Measurements from ENCODE around the gene UMOD. TPM values are rescaled to one million over a fixed set of nuclear protein-coding genes. Genes with fewer than 3 reads are reported as not detected.

UMOD gene
- total and polyA plus RNA-seq, 2 donors (not counting 3 experiments of a cell fraction or from before 2014, with no cell fraction given): not detected

DNA sequence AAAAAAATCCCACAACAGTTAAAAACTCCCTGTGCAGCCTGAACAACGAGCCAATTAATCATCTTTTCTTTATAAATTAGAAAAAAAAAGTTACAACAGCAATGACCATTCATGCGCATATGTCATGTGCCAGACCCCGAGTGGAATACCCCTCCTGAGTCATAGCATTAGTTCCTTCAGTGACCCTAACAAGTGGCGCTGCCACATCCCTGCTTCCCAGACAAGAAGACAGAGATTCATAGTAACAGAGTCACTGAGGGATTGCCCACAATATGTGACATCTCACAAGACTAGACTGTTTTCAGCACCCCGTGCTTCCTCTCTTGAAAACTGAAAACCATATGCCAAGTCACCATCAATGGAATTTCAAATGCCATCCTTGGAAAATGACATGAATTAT lies 7.9 kb downstream of the UMOD start:
- FAIRE-seq: no peak
- H3K36me3 ChIP-seq (ENCODE audit: control insufficient read depth in 2 of 2, extremely low read depth in 1 of 2, insufficient read depth in 2 of 2, low read length in 2 of 2): no peaks in the 10 kb centered on the region
- ChIA-PET POLR2A (no interaction called here), CTCF (no interaction called here)
- no peaks in the 10 kb centered on the region for H3K9me1 ChIP-seq (replicated peaks; ENCODE audit: control insufficient read depth, extremely low read depth, insufficient read depth, low read length)
- no peaks in the 10 kb centered on the region for H3K4me1 ChIP-seq (ENCODE audit: control insufficient read depth, extremely low read depth, insufficient read depth, low read length)
- no peak overlapping the region for H3K4me3 ChIP-seq (replicated peaks in 1 of 3; ENCODE audit: insufficient read depth in 1 of 3, low read depth in 1 of 3, low read length in 3 of 3)
- no peak for DNase-seq (ENCODE audit: low read depth, low spot score)
- H3K9me3 ChIP-seq (replicated peaks; ENCODE audit: control insufficient read depth, insufficient read depth, low read length): no peaks in the 10 kb centered on the region
- BruUV-seq (replicated peaks): no TSS peak
- H2AFZ ChIP-seq (ENCODE audit: low read depth, low read length): no peak overlapping the region
- no peaks in the 10 kb centered on the region for H3K27me3 ChIP-seq (ENCODE audit: control insufficient read depth in 2 of 2, insufficient read depth in 2 of 2, low read length in 2 of 2)
- H3K9ac ChIP-seq (replicated peaks; ENCODE audit: extremely low read depth, insufficient read depth, low read length): no peak overlapping the region
- intact Hi-C loops (cut with micrococcal nuclease) (no loop called here), dilution Hi-C loops (cut with MboI; ENCODE audit: extremely low pct_ligation_motif_present, low sequenced_read_pairs) (no loop called here)
- no peaks in the 10 kb centered on the region for H3K79me2 ChIP-seq (ENCODE audit: control insufficient read depth, insufficient read depth, low read length)
- TF ChIP-seq JUN (IDR thresholded peaks at IDR 0.05; ENCODE audit: borderline replicate concordance, insufficient read depth, insufficient read length, low read depth): no peak
- no peaks in the 10 kb centered on the region for H4K20me1 ChIP-seq (replicated peaks; ENCODE audit: control insufficient read depth, extremely low read depth, insufficient read depth, low read length)
- no peak overlapping the region for H3K27ac ChIP-seq (ENCODE audit: insufficient read depth, low read depth, low read length)
- no peak overlapping the region for H3K4me2 ChIP-seq (ENCODE audit: insufficient read depth, low read length)

- intact Hi-C loops (cut with micrococcal nuclease) (no loop called here), dilution Hi-C loops (cut with MboI; ENCODE audit: extremely low pct_ligation_motif_present, low sequenced_read_pairs) (no loop called here)
- no TSS peak for BruUV-seq (replicated peaks)
- no peaks in the 10 kb centered on the region for H3K9me1 ChIP-seq (replicated peaks; ENCODE audit: control insufficient read depth, extremely low read depth, insufficient read depth, low read length)
- DNase-seq (ENCODE audit: low read depth, low spot score) (no peak), FAIRE-seq (no peak)
- H3K9ac ChIP-seq (replicated peaks; ENCODE audit: extremely low read depth, insufficient read depth, low read length): no peak overlapping the region
- H3K4me1 ChIP-seq (ENCODE audit: control insufficient read depth, extremely low read depth, insufficient read depth, low read length): no peaks in the 10 kb centered on the region
- no peak overlapping the region for H2AFZ ChIP-seq (ENCODE audit: low read depth, low read length)
- H3K4me2 ChIP-seq (ENCODE audit: insufficient read depth, low read length): no peak overlapping the region
- H3K9me3 ChIP-seq (replicated peaks; ENCODE audit: control insufficient read depth, insufficient read depth, low read length): no peaks in the 10 kb centered on the region
- H3K27ac ChIP-seq (ENCODE audit: insufficient read depth, low read depth, low read length): no peak overlapping the region
- no peaks in the 10 kb centered on the region for H3K36me3 ChIP-seq (ENCODE audit: control insufficient read depth in 2 of 2, extremely low read depth in 1 of 2, insufficient read depth in 2 of 2, low read length in 2 of 2)
- CTCF ChIA-PET: interaction anchor here (0.6 kb wide), 1 partner anchor 246 kb away, joined by 5 read pairs; no protein-coding TSS in a partner anchor
- TF ChIP-seq GATA2 (IDR thresholded peaks at IDR 0.05; ENCODE audit: insufficient read depth, insufficient read length, low read depth, low read length): no peak
- no peak for TF ChIP-seq POLR2AphosphoS5 (IDR thresholded peaks at IDR 0.05; ENCODE audit: insufficient read depth, low read depth, low read length)
- no peak for TF ChIP-seq POLR2A (IDR thresholded peaks at IDR 0.05; ENCODE audit: low read depth, low read length)
- no peak for TF ChIP-seq FOS (IDR thresholded peaks at IDR 0.05; ENCODE audit: borderline replicate concordance, insufficient read depth, low read length)
- TF ChIP-seq MYC (IDR thresholded peaks at IDR 0.05; ENCODE audit: low read depth, low read length): no peak
- TF ChIP-seq EZH2 (IDR thresholded peaks at IDR 0.05; ENCODE audit: borderline replicate concordance, low read depth, low read length, severe bottlenecking): no peak
- TF ChIP-seq, protein P1, sequence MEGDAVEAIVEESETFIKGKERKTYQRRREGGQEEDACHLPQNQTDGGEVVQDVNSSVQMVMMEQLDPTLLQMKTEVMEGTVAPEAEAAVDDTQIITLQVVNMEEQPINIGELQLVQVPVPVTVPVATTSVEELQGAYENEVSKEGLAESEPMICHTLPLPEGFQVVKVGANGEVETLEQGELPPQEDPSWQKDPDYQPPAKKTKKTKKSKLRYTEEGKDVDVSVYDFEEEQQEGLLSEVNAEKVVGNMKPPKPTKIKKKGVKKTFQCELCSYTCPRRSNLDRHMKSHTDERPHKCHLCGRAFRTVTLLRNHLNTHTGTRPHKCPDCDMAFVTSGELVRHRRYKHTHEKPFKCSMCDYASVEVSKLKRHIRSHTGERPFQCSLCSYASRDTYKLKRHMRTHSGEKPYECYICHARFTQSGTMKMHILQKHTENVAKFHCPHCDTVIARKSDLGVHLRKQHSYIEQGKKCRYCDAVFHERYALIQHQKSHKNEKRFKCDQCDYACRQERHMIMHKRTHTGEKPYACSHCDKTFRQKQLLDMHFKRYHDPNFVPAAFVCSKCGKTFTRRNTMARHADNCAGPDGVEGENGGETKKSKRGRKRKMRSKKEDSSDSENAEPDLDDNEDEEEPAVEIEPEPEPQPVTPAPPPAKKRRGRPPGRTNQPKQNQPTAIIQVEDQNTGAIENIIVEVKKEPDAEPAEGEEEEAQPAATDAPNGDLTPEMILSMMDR (IDR thresholded peaks at IDR 0.05; ENCODE audit: extremely low read depth in 1 of 2, insufficient read depth in 1 of 2, low read depth in 1 of 2, low read length in 2 of 2): no peak
- TF ChIP-seq, protein P2, sequence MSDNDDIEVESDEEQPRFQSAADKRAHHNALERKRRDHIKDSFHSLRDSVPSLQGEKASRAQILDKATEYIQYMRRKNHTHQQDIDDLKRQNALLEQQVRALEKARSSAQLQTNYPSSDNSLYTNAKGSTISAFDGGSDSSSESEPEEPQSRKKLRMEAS (IDR thresholded peaks at IDR 0.05; ENCODE audit: insufficient read depth, insufficient read length): no peak
- no peak for TF ChIP-seq JUN (IDR thresholded peaks at IDR 0.05; ENCODE audit: borderline replicate concordance, insufficient read depth, insufficient read length, low read depth)
- no peaks in the 10 kb centered on the region for H3K79me2 ChIP-seq (ENCODE audit: control insufficient read depth, insufficient read depth, low read length)
- no peak overlapping the region for H3K4me3 ChIP-seq (replicated peaks in 1 of 3; ENCODE audit: insufficient read depth in 1 of 3, low read depth in 1 of 3, low read length in 3 of 3)
- POLR2A ChIA-PET: no interaction called here
- H3K27me3 ChIP-seq (ENCODE audit: control insufficient read depth in 2 of 2, insufficient read depth in 2 of 2, low read length in 2 of 2): no peaks in the 10 kb centered on the region
- no peaks in the 10 kb centered on the region for H4K20me1 ChIP-seq (replicated peaks; ENCODE audit: control insufficient read depth, extremely low read depth, insufficient read depth, low read length)
Observed at GRCh38 chr16:20339744-20340143, 12.8 kb downstream of the UMOD start.
